HFF-Myc (cell line): ENCODE measurements around the gene MTPN.

Experiments used
- DNase-seq: peaks from one replicate; pipeline ENCODE4 v3.0.0-alpha.2; 2011; ENCODE audit warnings: low read depth; ENCODE audit errors: extremely low read depth
- H3K4me3 ChIP-seq: replicated peaks from 2 replicates; pipeline ENCODE4 v1.5.1; 2011; ENCODE audit warnings: low read depth, mild to moderate bottlenecking, control low read depth, low read length
- CTCF ChIP-seq: IDR thresholded peaks from 2 replicates; pipeline ENCODE4 v1.5.1; 2012; ENCODE audit warnings: mild to moderate bottlenecking, low read depth, low read length, control low read depth; ENCODE audit errors: missing control alignments

MTPN gene

GRCh38 chr7:135932131-135932530 is 45.0 kb downstream of the MTPN start:
- no peak overlapping the region for H3K4me3 ChIP-seq
- no peak for DNase-seq
- no peak for TF ChIP-seq CTCF

GRCh38 chr7:135930565-135931461 is 46.3 kb downstream of the MTPN start:
- DNase-seq = peak; percentile 25
- TF ChIP-seq CTCF = no peak
- no peak overlapping the region for H3K4me3 ChIP-seq

GRCh38 chr7:135929722-135930141 is 47.4 kb downstream of the MTPN start:
- no peak for DNase-seq

GRCh38 chr7:135929249-135929648 is 47.9 kb downstream of the MTPN start:
- no peak overlapping the region for H3K4me3 ChIP-seq
- no peak for TF ChIP-seq CTCF
- no peak for DNase-seq

More at GRCh38 chr7:135929722-135930141, 47.4 kb downstream of the MTPN start:
- no peak for TF ChIP-seq CTCF
- no peak overlapping the region for H3K4me3 ChIP-seq

DNA sequence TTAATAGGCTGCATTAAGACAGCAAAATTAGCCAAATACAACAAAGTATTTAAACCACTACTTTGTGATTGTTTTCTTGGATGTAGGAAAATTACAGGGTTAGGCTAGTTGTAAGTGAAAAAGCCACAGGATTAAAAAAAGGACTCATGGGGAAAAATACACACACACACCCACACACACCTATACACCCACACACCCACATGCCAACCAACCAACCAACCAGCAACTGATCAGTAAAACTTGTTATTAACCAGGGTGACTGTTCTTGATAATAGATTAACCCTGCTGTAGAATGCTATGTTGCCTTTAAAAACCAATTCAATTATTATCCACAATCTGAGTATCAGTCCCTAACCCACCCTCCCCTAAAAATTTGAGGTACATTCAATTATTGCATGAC is 49.0 kb downstream of the MTPN start:
- DNase-seq = no peak
- TF ChIP-seq CTCF = no peak
- no peak overlapping the region for H3K4me3 ChIP-seq

DNA sequence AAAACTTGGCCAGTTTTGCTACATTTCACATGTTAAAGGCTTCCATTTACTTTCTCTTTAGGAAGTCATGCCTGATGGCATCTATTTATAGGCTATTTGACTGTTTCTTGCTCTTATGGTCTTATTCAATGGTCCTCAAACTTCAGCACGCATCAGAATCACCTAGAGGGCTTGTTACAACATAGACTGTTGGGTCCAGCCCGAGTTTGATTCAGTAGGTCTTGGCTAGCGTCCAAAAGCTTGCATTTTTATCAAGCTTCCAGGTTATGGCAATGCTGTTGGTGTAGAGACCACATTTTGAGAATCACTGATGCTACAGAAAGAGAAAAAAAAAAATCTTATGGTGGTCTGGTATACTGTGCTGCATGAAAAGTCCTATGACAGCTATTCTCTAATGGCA is 51.9 kb downstream of the MTPN start:
- TF ChIP-seq CTCF = no peak
- no peak for DNase-seq

More for the DNA sequence above, 51.9 kb downstream of the MTPN start:
- no peak overlapping the region for H3K4me3 ChIP-seq
